GM21390 (cell line): ENCODE data around the gene FXYD3.

Source experiments
- ATAC-seq: cut with Tn5 transposase; IDR thresholded peaks from one replicate; pipeline ENCODE4 v1.9.1; 2021; ENCODE audit not compliant: unreplicated experiment

Gene FXYD3

GRCh38 chr19:35115177-35115951, at the start of gene FXYD3:
FXYD3 (plus strand) TSS chr19:35115823; CDS start chr19:35119377, 3,554 bp downstream.
- no peak for ATAC-seq

GRCh38 chr19:35066121-35066520, 49.5 kb upstream of the FXYD3 start:
- no peak for ATAC-seq

GRCh38 chr19:35066691-35067563, 48.7 kb upstream of the FXYD3 start:
- ATAC-seq, result peak; percentile 81

GRCh38 chr19:35068941-35069634, 46.5 kb upstream of the FXYD3 start:
- no peak for ATAC-seq

GRCh38 chr19:35069696-35070095, 45.9 kb upstream of the FXYD3 start:
- no peak for ATAC-seq

GRCh38 chr19:35070471-35070870, 45.2 kb upstream of the FXYD3 start:
- ATAC-seq, result no peak

- no peak for ATAC-seq
Measured at GRCh38 chr19:35073516-35073915, 42.1 kb upstream of the FXYD3 start.

GRCh38 chr19:35073941-35074340, 41.7 kb upstream of the FXYD3 start:
- ATAC-seq, result no peak

- no peak for ATAC-seq
Measured at GRCh38 chr19:35074426-35075201, 41.0 kb upstream of the FXYD3 start.

- ATAC-seq, result no peak
Measured at GRCh38 chr19:35075202-35076025, 40.2 kb upstream of the FXYD3 start.

- ATAC-seq, result no peak
Measured at GRCh38 chr19:35076026-35076370, 39.6 kb upstream of the FXYD3 start.

GRCh38 chr19:35076657-35077056, 39.0 kb upstream of the FXYD3 start:
- no peak for ATAC-seq

- no peak for ATAC-seq
Measured at GRCh38 chr19:35077411-35078223, 38.0 kb upstream of the FXYD3 start.

GRCh38 chr19:35079826-35080225, 35.8 kb upstream of the FXYD3 start:
- no peak for ATAC-seq

- ATAC-seq, result no peak
Measured at GRCh38 chr19:35080613-35081170, 34.9 kb upstream of the FXYD3 start.

- ATAC-seq, result no peak
Measured at GRCh38 chr19:35081201-35081600, 34.4 kb upstream of the FXYD3 start.

- ATAC-seq, result no peak
Measured at GRCh38 chr19:35083691-35084508, 31.7 kb upstream of the FXYD3 start.

GRCh38 chr19:35084509-35084762, 31.2 kb upstream of the FXYD3 start:
- no peak for ATAC-seq
